SH-SY5Y (cell line): ENCODE measurements around the gene TBX6.

Experiments
- GATA2 ChIP-seq: IDR thresholded peaks from 2 replicates; pipeline ENCODE4 v1.6.1; 2011; ENCODE audit warnings: mild to moderate bottlenecking, low read depth, low read length
- GATA3 ChIP-seq: IDR thresholded peaks from 2 replicates; pipeline ENCODE4 v1.6.1; 2011; ENCODE audit warnings: low read depth, mild to moderate bottlenecking, low read length, moderate library complexity

- TF ChIP-seq GATA2 (no peak), GATA3 (no peak)
Measured at GRCh38 chr16:30117768-30118167, 26.0 kb upstream of the TBX6 start.
